ENCODE data around the gene LRSAM1. TPM values are rescaled to one million over a fixed set of nuclear protein-coding genes. Genes with fewer than 3 reads are reported as not detected.

LRSAM1 gene
- total and polyA plus RNA-seq, 2 of the 8 experiments (the other 6 are each of a cell fraction or from before 2014, with no cell fraction given), result 9.7 to 18.3 TPM

GRCh38 chr9:127470662-127471061 lies 19.4 kb downstream of the LRSAM1 start:
- Histone ChIP-seq H4K91ac (replicated peaks; ENCODE audit: insufficient read length, low read length) (no peak overlapping the region), H3K79me1 (ENCODE audit: low read depth, low read length) (no peaks in the 10 kb centered on the region), H3K23me2 (ENCODE audit: low read depth, low read length) (no peaks in the 10 kb centered on the region), H3K9ac (replicated peaks in 1 of 4; ENCODE audit: extremely low read depth in 1 of 4, low read depth in 3 of 4, low read length in 3 of 4) (no peak overlapping the region), H2BK120ac (replicated peaks; ENCODE audit: low read depth, low read length) (no peak overlapping the region), H4K8ac (ENCODE audit: extremely low read depth, insufficient read depth, low read length) (no peak overlapping the region), H3K4me1 (replicated peaks in 1 of 4; ENCODE audit: control insufficient read depth in 3 of 4, insufficient read depth in 4 of 4, low read length in 3 of 4) (peaks cover 0 to 3% (median 0%) of the 10 kb centered on the region in 4 experiments; a peak in 1 of 7 replicates), H2BK20ac (ENCODE audit: low read length) (no peak overlapping the region), H2BK15ac (ENCODE audit: low read length) (no peak overlapping the region), H2AFZ (ENCODE audit: low read length) (no peak overlapping the region), H3K4me2 (ENCODE audit: insufficient read depth in 1 of 2, low read depth in 2 of 2, low read length in 2 of 2) (no peak overlapping the region), H3K4ac (replicated peaks; ENCODE audit: insufficient read length, low read depth, low read length) (no peak overlapping the region), H3K14ac (ENCODE audit: insufficient read length) (no peak overlapping the region), H4K5ac (ENCODE audit: insufficient read length, low read depth, low read length) (no peak overlapping the region), H2BK5ac (ENCODE audit: low read depth, low read length) (no peak overlapping the region), H3K23ac (ENCODE audit: insufficient read length) (no peak overlapping the region), H3K36me3 (ENCODE audit: control insufficient read depth in 2 of 4, insufficient read depth in 4 of 4, low read length in 3 of 4) (peaks cover 0 to 12% (median 6%) of the 10 kb centered on the region in 4 experiments; a peak in 5 of 8 replicates), H3K4me3 (ENCODE audit: extremely low read depth in 1 of 4, insufficient read depth in 2 of 4, low read depth in 3 of 4, low read length in 4 of 4) (no peak overlapping the region), H3K79me2 (ENCODE audit: control insufficient read depth in 1 of 2, insufficient read depth in 2 of 2, low read length in 2 of 2) (no peaks in the 10 kb centered on the region), H3K56ac (replicated peaks; ENCODE audit: insufficient read length, low read depth, low read length) (no peak overlapping the region), H2AK5ac (ENCODE audit: low read depth, low read length) (no peak overlapping the region), H3K27ac (ENCODE audit: low read depth, low read length) (no peak overlapping the region), H3K27me3 (replicated peaks in 1 of 4; ENCODE audit: control insufficient read depth in 3 of 4, extremely low read depth in 1 of 4, insufficient read depth in 3 of 4, low read length in 3 of 4) (no peaks in the 10 kb centered on the region), H3K18ac (ENCODE audit: extremely low read depth, low read length) (no peak overlapping the region), H3K9me3 (ENCODE audit: insufficient read depth in 2 of 2, low read depth in 1 of 2, low read length in 1 of 2) (no peaks in the 10 kb centered on the region), H2BK12ac (ENCODE audit: low read depth, low read length) (no peak overlapping the region), H4K20me1 (replicated peaks in 1 of 2; ENCODE audit: control insufficient read depth in 1 of 2, insufficient read depth in 2 of 2, low read length in 2 of 2) (no peaks in the 10 kb centered on the region)
- ChIA-PET POLR2A (ENCODE audit: partially characterized antibody) (interaction anchor here (1.2 to 1.8 kb wide), 3 partner anchors 9 to 23 kb away, joined by 3 to 6 read pairs (median 5); partner anchors contain the start of genes LRSAM1 and RPL12), CTCF (ENCODE audit: partially characterized antibody) (interaction anchor here (1.0 to 3.5 kb wide), 2 partner anchors 9 to 11 kb away, joined by 3 to 10 read pairs; no protein-coding TSS in a partner anchor)
- WGBS, 2 experiments (ENCODE audit: extremely low coverage in 1 of 2, insufficient coverage in 1 of 2, insufficient read length in 1 of 2, insufficient replicate concordance in 2 of 2, low coverage in 1 of 2, low lambda C conversion rate in 2 of 2, missing lambda C conversion rate in 1 of 2), result 92% methylated on average over 3 of the region's 3 CpGs; no CpG with 5 or more reads in 1 of the 2 experiments
- no peak for DNase-seq (ENCODE audit: low read depth in 1 of 2, low spot score in 2 of 2)
- FAIRE-seq, result no peak
- TF ChIP-seq SAP30 (IDR thresholded peaks at IDR 0.05; ENCODE audit: insufficient read depth, insufficient replicate concordance, low read length) (no peak), CHD2 (IDR thresholded peaks at IDR 0.05; ENCODE audit: low read length) (no peak), BCL11A (IDR thresholded peaks at IDR 0.05; ENCODE audit: low read depth in 2 of 2, low read length in 2 of 2) (no peak), SIN3A (conservative IDR thresholded peaks at IDR 0.05 in 1 of 2, IDR thresholded peaks at IDR 0.05 in 1 of 2; ENCODE audit: low read depth in 1 of 2, low read length in 2 of 2) (no peak), KDM1A (IDR thresholded peaks at IDR 0.05; ENCODE audit: borderline replicate concordance, low read length) (no peak), TCF12 (IDR thresholded peaks at IDR 0.05; ENCODE audit: low read depth, low read length) (no peak), BRCA1 (IDR thresholded peaks at IDR 0.05; ENCODE audit: low read depth, low read length) (no peak), SUZ12 (IDR thresholded peaks at IDR 0.05; ENCODE audit: low read length) (no peak), SRF (IDR thresholded peaks at IDR 0.05; ENCODE audit: low read depth, low read length) (no peak), SIRT6 (IDR thresholded peaks at IDR 0.05; ENCODE audit: low read length) (no peak), POLR2AphosphoS5 (IDR thresholded peaks at IDR 0.05; ENCODE audit: low read depth, low read length) (no peak), EZH2 (IDR thresholded peaks at IDR 0.05; ENCODE audit: low read depth, low read length, severe bottlenecking) (no peak), JUND (IDR thresholded peaks at IDR 0.05; ENCODE audit: low read length) (no peak), ZNF274 (IDR thresholded peaks at IDR 0.05; ENCODE audit: borderline replicate concordance, extremely low read depth, low read length) (no peak), TEAD4 (IDR thresholded peaks at IDR 0.05; ENCODE audit: low read depth, low read length) (no peak)

Data from H1 (cell line).